CD4-positive, alpha-beta memory T cell (primary cell): Measurements from ENCODE around the gene DIPK1B. TPM values are rescaled to one million over a fixed set of nuclear protein-coding genes. Genes with fewer than 3 reads are reported as not detected.

Source experiments
- CTCF ChIA-PET: fragments of 350-600 bp; sonication (Branson Sonifier 250); formaldehyde crosslinking; loops from one replicate; lab custom pipeline; 2021; ENCODE audit warnings: inconsistent platforms; ENCODE audit not compliant: partially characterized antibody; lab: Charles Lee
- POLR2A ChIA-PET: fragments of 350-600 bp; sonication (Branson Sonifier 250); formaldehyde crosslinking; loops from one replicate; lab custom pipeline; 2021; ENCODE audit not compliant: partially characterized antibody; lab: Charles Lee
- DNase-seq, 5 donors: peaks; one replicate each; pipeline versions ENCODE4 v3.0.0 to v3.0.0-alpha.2; 2020 to 2022; ENCODE audit warnings: mixed read lengths in 1 of 5
- H3K27ac ChIP-seq: one replicate; pipeline ENCODE4 v1.7.0; 2013; ENCODE audit warnings: low read depth, low read length
- H3K27me3 ChIP-seq: 2 replicates; pipeline ENCODE4 v1.7.0; 2013; ENCODE audit warnings: mild to moderate bottlenecking, low read length, moderate library complexity; ENCODE audit not compliant: insufficient read depth
- H3K36me3 ChIP-seq: 2 replicates; pipeline ENCODE4 v1.7.0; 2013; ENCODE audit warnings: mild to moderate bottlenecking, low read length, moderate library complexity; ENCODE audit not compliant: insufficient read depth
- H3K4me1 ChIP-seq: 2 replicates; pipeline ENCODE4 v1.7.0; 2013; ENCODE audit warnings: mild to moderate bottlenecking, low read length, moderate library complexity; ENCODE audit not compliant: insufficient read depth
- H3K4me3 ChIP-seq, 2 donors: one replicate each; pipeline ENCODE4 v1.7.0; 2013; ENCODE audit warnings: low read length in 2 of 2, mild to moderate bottlenecking in 1 of 2
- H3K9me3 ChIP-seq, 2 donors: one replicate each; pipeline ENCODE4 v1.7.0; 2013; ENCODE audit warnings: low read length in 2 of 2, control low read depth in 1 of 2; ENCODE audit not compliant: control insufficient read depth in 1 of 2
- H3K27ac Mint-ChIP-seq, 7 donors: one replicate each; pipeline ENCODE4 v1.8.0; 2020 to 2021; ENCODE audit warnings: mixed read lengths in 7 of 7, mild to moderate bottlenecking in 6 of 7, inconsistent platforms in 3 of 7, moderate library complexity in 3 of 7
- H3K27me3 Mint-ChIP-seq, 2 donors: one replicate each; pipeline ENCODE4 v1.8.0; 2020 to 2021; ENCODE audit warnings: mixed read lengths in 2 of 2
- H3K36me3 Mint-ChIP-seq, 2 donors: one replicate each; pipeline ENCODE4 v1.8.0; 2020 to 2021; ENCODE audit warnings: mixed read lengths in 2 of 2, inconsistent platforms in 1 of 2, mild to moderate bottlenecking in 1 of 2
- H3K4me1 Mint-ChIP-seq, 4 donors: one replicate each; pipeline ENCODE4 v1.8.0; 2020 to 2021; ENCODE audit warnings: mixed read lengths in 4 of 4, mild to moderate bottlenecking in 1 of 4
- H3K4me3 Mint-ChIP-seq, 8 donors: one replicate each; pipeline ENCODE4 v1.8.0; 2020 to 2021; ENCODE audit warnings: mixed read lengths in 8 of 8, mild to moderate bottlenecking in 7 of 8, moderate library complexity in 6 of 8, inconsistent platforms in 3 of 8
- H3K9me3 Mint-ChIP-seq, 8 donors: one replicate each; pipeline ENCODE4 v1.8.0; 2020 to 2021; ENCODE audit warnings: mixed read lengths in 8 of 8, mild to moderate bottlenecking in 5 of 8, inconsistent platforms in 3 of 8, moderate library complexity in 1 of 8
- intact Hi-C: fragments of 100-400 bp; cut with micrococcal nuclease; formaldehyde crosslinking; loops from one replicate; pipeline ENCODE4 v1.15.1; 2023
- polyA plus RNA-seq, 2 donors: library from polyadenylated mRNA; unstranded; fragments of 300-500 nt; fragmentation: Illumina TruSeq; gene quantifications; one replicate each; pipeline ENCODE4 v1.2.3, GENCODE V29; 2021
- total RNA-seq, 2 experiments: library from RNA; stranded (reverse); gene quantifications; one replicate each; pipeline ENCODE4 v1.2.3, GENCODE V29; 2021

DIPK1B gene
- total and polyA plus RNA-seq, 4 experiments from 2014 or later, result not detected

- no peak overlapping the region for H3K4me3 Mint-ChIP-seq
- peaks cover 2 to 3% of the 10 kb centered on the region in 2 donors for H3K27me3 Mint-ChIP-seq
- CTCF ChIA-PET, result interaction anchor here (0.6 to 2.2 kb wide), 6 partner anchors 40 to 325 kb away, joined by 3 to 6 read pairs (median 4); no protein-coding TSS in a partner anchor
- Histone ChIP-seq H3K4me1 (no peaks in the 10 kb centered on the region), H3K9me3 (no peaks in the 10 kb centered on the region), H3K4me3 (no peak overlapping the region), H3K36me3 (no peaks in the 10 kb centered on the region), H3K27me3 (no peaks in the 10 kb centered on the region), H3K27ac (no peak overlapping the region)
- H3K27ac Mint-ChIP-seq, result no peak overlapping the region
- POLR2A ChIA-PET, result interaction anchor here (1.4 to 1.6 kb wide), 2 partner anchors 15 to 57 kb away, joined by 4 to 8 read pairs; no protein-coding TSS in a partner anchor
- no peak for DNase-seq
- no peaks in the 10 kb centered on the region for H3K4me1 Mint-ChIP-seq
- peaks cover 0 to 3% of the 10 kb centered on the region in 2 donors for H3K36me3 Mint-ChIP-seq
- intact Hi-C loops, result no loop called here
- H3K9me3 Mint-ChIP-seq, result no peaks in the 10 kb centered on the region
Observed at GRCh38 chr9:136671254-136671614, 41.1 kb upstream of the DIPK1B start.

GRCh38 chr9:136671646-136672430, 40.5 kb upstream of the DIPK1B start:
- Histone ChIP-seq H3K4me3 (no peak overlapping the region), H3K27me3 (no peaks in the 10 kb centered on the region), H3K9me3 (no peaks in the 10 kb centered on the region), H3K36me3 (no peaks in the 10 kb centered on the region), H3K27ac (no peak overlapping the region), H3K4me1 (no peaks in the 10 kb centered on the region)
- H3K4me1 Mint-ChIP-seq, result no peaks in the 10 kb centered on the region
- no peaks in the 10 kb centered on the region for H3K9me3 Mint-ChIP-seq
- peaks cover 2 to 3% of the 10 kb centered on the region in 2 donors for H3K27me3 Mint-ChIP-seq
- intact Hi-C loops, result no loop called here
- CTCF ChIA-PET, result interaction anchor here (0.8 to 2.2 kb wide), 7 partner anchors 8 to 187 kb away, joined by 3 to 6 read pairs (median 5); no protein-coding TSS in a partner anchor
- POLR2A ChIA-PET, result interaction anchor here (1.4 to 1.6 kb wide), 2 partner anchors 15 to 56 kb away, joined by 4 to 8 read pairs; no protein-coding TSS in a partner anchor
- peak in 2 of 5 donors; percentile 27 to 35 for DNase-seq
- no peak overlapping the region for H3K4me3 Mint-ChIP-seq
- H3K36me3 Mint-ChIP-seq, result peaks cover 0 to 3% of the 10 kb centered on the region in 2 donors
- no peak overlapping the region for H3K27ac Mint-ChIP-seq

- H3K36me3 ChIP-seq, result no peaks in the 10 kb centered on the region
- Mint-ChIP-seq H3K27me3 (peaks cover 2 to 3% of the 10 kb centered on the region in 2 donors), H3K27ac (no peak overlapping the region), H3K9me3 (no peaks in the 10 kb centered on the region), H3K36me3 (peaks cover 0 to 5% of the 10 kb centered on the region in 2 donors), H3K4me1 (no peaks in the 10 kb centered on the region), H3K4me3 (no peak overlapping the region)
- no peak for DNase-seq
- H3K4me3 ChIP-seq, result no peak overlapping the region
- POLR2A ChIA-PET, result interaction anchor here (1.4 to 1.6 kb wide), 2 partner anchors 14 to 55 kb away, joined by 4 to 8 read pairs; no protein-coding TSS in a partner anchor
- intact Hi-C loops, result no loop called here
- no peaks in the 10 kb centered on the region for H3K9me3 ChIP-seq
- no peak overlapping the region for H3K27ac ChIP-seq
- H3K4me1 ChIP-seq, result no peaks in the 10 kb centered on the region
- CTCF ChIA-PET, result interaction anchor here (0.8 to 2.2 kb wide), 7 partner anchors 8 to 188 kb away, joined by 3 to 6 read pairs (median 4); no protein-coding TSS in a partner anchor
- H3K27me3 ChIP-seq, result no peaks in the 10 kb centered on the region
Observed at GRCh38 chr9:136672431-136673087, 39.8 kb upstream of the DIPK1B start.

GRCh38 chr9:136673088-136673974, 39.0 kb upstream of the DIPK1B start:
- Mint-ChIP-seq H3K4me3 (no peak overlapping the region), H3K27me3 (peaks cover 2 to 3% of the 10 kb centered on the region in 2 donors), H3K4me1 (no peaks in the 10 kb centered on the region), H3K9me3 (no peaks in the 10 kb centered on the region), H3K36me3 (peaks cover 0 to 5% of the 10 kb centered on the region in 2 donors), H3K27ac (no peak overlapping the region)
- no peak for DNase-seq
- Histone ChIP-seq H3K4me3 (no peak overlapping the region), H3K9me3 (no peaks in the 10 kb centered on the region), H3K36me3 (no peaks in the 10 kb centered on the region), H3K27me3 (no peaks in the 10 kb centered on the region), H3K4me1 (no peaks in the 10 kb centered on the region), H3K27ac (no peak overlapping the region)
- POLR2A ChIA-PET, result no interaction called here
- CTCF ChIA-PET, result interaction anchor here (0.8 to 2.2 kb wide), 5 partner anchors 8 to 188 kb away, joined by 3 to 6 read pairs (median 3); no protein-coding TSS in a partner anchor
- intact Hi-C loops, result no loop called here

- peaks cover 0 to 5% of the 10 kb centered on the region in 2 donors for H3K36me3 Mint-ChIP-seq
- intact Hi-C loops, result no loop called here
- H3K9me3 Mint-ChIP-seq, result no peaks in the 10 kb centered on the region
- H3K27me3 ChIP-seq, result no peaks in the 10 kb centered on the region
- DNase-seq, result no peak
- H3K27ac Mint-ChIP-seq, result peak overlapping the region in 1 of 7 donors; percentile 57
- no peaks in the 10 kb centered on the region for H3K4me1 ChIP-seq
- CTCF ChIA-PET, result interaction anchor here (1.5 kb wide), 1 partner anchor 12 kb away, joined by 3 read pairs; no protein-coding TSS in a partner anchor
- no peak overlapping the region for H3K27ac ChIP-seq
- no peak overlapping the region for H3K4me3 Mint-ChIP-seq
- no peak overlapping the region for H3K4me3 ChIP-seq
- no peaks in the 10 kb centered on the region for H3K27me3 Mint-ChIP-seq
- no peaks in the 10 kb centered on the region for H3K36me3 ChIP-seq
- peaks cover 0 to 4% (median 0%) of the 10 kb centered on the region in 4 donors for H3K4me1 Mint-ChIP-seq
- POLR2A ChIA-PET, result no interaction called here
- H3K9me3 ChIP-seq, result no peaks in the 10 kb centered on the region
Observed at GRCh38 chr9:136673975-136674785, 38.2 kb upstream of the DIPK1B start.

- Histone ChIP-seq H3K4me3 (no peak overlapping the region), H3K27ac (no peak overlapping the region), H3K36me3 (no peaks in the 10 kb centered on the region), H3K9me3 (no peaks in the 10 kb centered on the region), H3K27me3 (no peaks in the 10 kb centered on the region), H3K4me1 (no peaks in the 10 kb centered on the region)
- no peaks in the 10 kb centered on the region for H3K27me3 Mint-ChIP-seq
- peaks cover 0 to 5% of the 10 kb centered on the region in 2 donors for H3K36me3 Mint-ChIP-seq
- no peaks in the 10 kb centered on the region for H3K9me3 Mint-ChIP-seq
- ChIA-PET CTCF (no interaction called here), POLR2A (no interaction called here)
- no peak overlapping the region for H3K4me3 Mint-ChIP-seq
- intact Hi-C loops, result no loop called here
- peaks cover 0 to 6% (median 0%) of the 10 kb centered on the region in 4 donors for H3K4me1 Mint-ChIP-seq
- no peak overlapping the region for H3K27ac Mint-ChIP-seq
- no peak for DNase-seq
Observed at GRCh38 chr9:136674786-136675349, 37.5 kb upstream of the DIPK1B start.
